ENCODE data around the gene CHST15. TPM values are rescaled to one million over a fixed set of nuclear protein-coding genes. Genes with fewer than 3 reads are reported as not detected.

The CHST15 gene
- total and polyA plus RNA-seq, 8 donors: 13.7 to 53.3 (median 17.1) TPM

DNA sequence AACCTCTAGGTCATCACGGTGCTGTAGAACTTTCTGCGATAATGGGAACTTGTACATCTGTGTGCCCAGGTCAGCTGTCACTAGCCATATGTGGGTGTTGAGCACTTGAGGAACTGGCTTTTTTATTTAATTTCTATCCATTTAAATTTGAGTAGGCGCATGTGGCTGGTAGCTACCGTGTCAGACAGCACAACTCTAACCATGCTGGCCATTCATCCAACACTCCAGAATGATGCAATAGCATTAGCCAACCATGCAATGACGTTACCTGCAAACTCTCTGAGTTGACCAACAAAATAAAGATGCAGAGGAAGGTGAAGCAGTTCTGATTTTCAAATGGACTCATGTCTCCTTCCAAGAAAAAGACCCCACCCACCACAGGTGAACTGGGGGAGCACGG lies 24.4 kb upstream of the CHST15 start:
- ATAC-seq (no peak), DNase-seq (no peak)
- Histone ChIP-seq H3K9me3 (no peaks in the 10 kb centered on the region), H3K4me1 (peaks cover 0 to 36% of the 10 kb centered on the region in 2 donors), H3K27ac (no peak overlapping the region), H3K4me3 (no peak overlapping the region), H3K27me3 (no peaks in the 10 kb centered on the region), H3K36me3 (no peaks in the 10 kb centered on the region)
- TF ChIP-seq, protein P1, sequence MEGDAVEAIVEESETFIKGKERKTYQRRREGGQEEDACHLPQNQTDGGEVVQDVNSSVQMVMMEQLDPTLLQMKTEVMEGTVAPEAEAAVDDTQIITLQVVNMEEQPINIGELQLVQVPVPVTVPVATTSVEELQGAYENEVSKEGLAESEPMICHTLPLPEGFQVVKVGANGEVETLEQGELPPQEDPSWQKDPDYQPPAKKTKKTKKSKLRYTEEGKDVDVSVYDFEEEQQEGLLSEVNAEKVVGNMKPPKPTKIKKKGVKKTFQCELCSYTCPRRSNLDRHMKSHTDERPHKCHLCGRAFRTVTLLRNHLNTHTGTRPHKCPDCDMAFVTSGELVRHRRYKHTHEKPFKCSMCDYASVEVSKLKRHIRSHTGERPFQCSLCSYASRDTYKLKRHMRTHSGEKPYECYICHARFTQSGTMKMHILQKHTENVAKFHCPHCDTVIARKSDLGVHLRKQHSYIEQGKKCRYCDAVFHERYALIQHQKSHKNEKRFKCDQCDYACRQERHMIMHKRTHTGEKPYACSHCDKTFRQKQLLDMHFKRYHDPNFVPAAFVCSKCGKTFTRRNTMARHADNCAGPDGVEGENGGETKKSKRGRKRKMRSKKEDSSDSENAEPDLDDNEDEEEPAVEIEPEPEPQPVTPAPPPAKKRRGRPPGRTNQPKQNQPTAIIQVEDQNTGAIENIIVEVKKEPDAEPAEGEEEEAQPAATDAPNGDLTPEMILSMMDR (IDR thresholded peaks at IDR 0.05): no peak
- intact Hi-C loops (cut with DNase I): no loop called here

DNA sequence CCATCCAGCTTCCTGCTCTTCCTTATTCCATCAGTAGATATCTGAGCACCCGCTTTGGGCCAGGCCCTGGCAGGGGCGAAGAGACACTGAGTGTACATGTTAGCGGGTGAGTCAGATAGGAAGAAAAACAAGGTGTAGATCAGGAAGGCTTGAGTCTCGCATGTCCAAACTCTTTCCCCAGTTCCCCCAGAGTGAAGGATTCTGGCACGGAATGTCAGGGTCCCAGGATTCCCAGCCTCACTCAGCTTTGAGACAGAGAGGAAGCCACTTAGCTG lies 24.1 kb upstream of the CHST15 start:
- DNase-seq: no peak
- intact Hi-C loops (cut with DNase I): no loop called here
- ATAC-seq: no peak
- TF ChIP-seq, protein P1 (IDR thresholded peaks at IDR 0.05): no peak
- Histone ChIP-seq H3K4me3 (no peak overlapping the region), H3K9me3 (no peaks in the 10 kb centered on the region), H3K27ac (no peak overlapping the region), H3K4me1 (peaks cover 0 to 36% of the 10 kb centered on the region in 2 donors), H3K27me3 (no peaks in the 10 kb centered on the region), H3K36me3 (no peaks in the 10 kb centered on the region)

DNA sequence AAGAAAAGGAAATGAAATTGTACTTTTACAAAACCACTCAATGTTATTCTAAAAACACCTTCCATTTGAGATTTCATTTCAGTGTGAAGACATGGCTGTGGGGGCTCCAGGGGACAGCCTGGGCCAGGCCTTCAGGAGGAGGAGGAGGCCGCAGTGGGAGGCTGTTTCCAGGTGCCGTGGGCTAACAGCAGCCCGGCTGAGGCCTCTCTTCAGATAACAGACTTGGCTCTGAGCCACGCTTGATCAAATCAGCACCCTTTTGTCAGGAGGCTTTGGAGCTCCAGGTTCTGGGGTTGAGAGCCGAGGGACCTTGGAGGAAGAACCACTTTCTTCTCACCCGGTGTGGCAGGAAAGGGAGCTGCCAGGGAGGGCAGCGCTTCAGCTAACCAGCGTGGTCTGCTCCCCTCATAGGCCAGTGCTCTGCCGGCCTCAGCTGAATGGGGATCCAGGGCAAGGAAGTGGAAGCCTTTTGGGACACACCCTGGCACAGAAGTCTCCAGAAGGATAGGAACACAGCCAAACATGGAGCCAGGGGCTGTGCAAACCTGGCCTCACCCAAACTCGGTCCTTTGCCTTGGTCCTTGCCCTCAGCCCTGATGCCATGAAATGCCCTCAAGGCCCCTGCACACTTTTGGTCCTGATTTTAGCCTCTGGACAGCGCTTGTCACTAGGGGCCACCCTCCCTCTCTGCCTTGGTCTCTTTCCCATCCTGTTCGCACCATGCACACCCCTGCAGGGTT lies 23.5 kb upstream of the CHST15 start:
- H3K4me1 ChIP-seq: peaks cover 0 to 36% of the 10 kb centered on the region in 2 donors
- H3K36me3 ChIP-seq: no peaks in the 10 kb centered on the region
- TF ChIP-seq, protein P1 (IDR thresholded peaks at IDR 0.05): no peak
- H3K4me3 ChIP-seq: no peak overlapping the region
- no peak overlapping the region for H3K27ac ChIP-seq
- no peaks in the 10 kb centered on the region for H3K9me3 ChIP-seq
- H3K27me3 ChIP-seq: no peaks in the 10 kb centered on the region
- no peak for ATAC-seq
- no peak for DNase-seq
- intact Hi-C loops (cut with DNase I): no loop called here

DNA sequence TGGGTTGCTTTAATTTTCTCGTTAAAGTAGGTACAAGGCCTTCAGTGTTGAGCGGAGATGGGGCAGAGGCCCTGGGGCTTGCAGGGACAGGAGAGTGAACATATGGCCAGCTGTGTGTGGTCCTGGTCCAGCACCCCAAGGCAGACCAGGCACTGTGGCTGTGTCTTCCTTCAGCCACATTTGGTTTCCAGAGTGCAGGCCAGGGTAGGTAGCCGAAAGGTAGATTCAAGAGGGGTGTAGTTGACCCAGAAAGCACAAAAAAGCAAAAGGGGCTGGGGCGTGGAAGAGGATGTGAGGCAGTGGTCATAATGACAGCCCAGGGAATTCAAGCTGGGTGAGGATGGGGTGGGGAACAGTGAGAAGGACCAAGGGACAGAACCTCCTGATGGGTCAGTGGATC lies 21.3 kb upstream of the CHST15 start:
- intact Hi-C loops (cut with DNase I): no loop called here
- ATAC-seq: no peak
- no peaks in the 10 kb centered on the region for H3K9me3 ChIP-seq
- peaks cover 0 to 32% of the 10 kb centered on the region in 2 donors for H3K4me1 ChIP-seq
- H3K4me3 ChIP-seq: no peak overlapping the region
- TF ChIP-seq, protein P1 (IDR thresholded peaks at IDR 0.05): no peak
- no peak for DNase-seq
- H3K27ac ChIP-seq: no peak overlapping the region
- H3K36me3 ChIP-seq: no peaks in the 10 kb centered on the region
- H3K27me3 ChIP-seq: peaks cover 0 to 1% of the 10 kb centered on the region in 2 donors

DNA sequence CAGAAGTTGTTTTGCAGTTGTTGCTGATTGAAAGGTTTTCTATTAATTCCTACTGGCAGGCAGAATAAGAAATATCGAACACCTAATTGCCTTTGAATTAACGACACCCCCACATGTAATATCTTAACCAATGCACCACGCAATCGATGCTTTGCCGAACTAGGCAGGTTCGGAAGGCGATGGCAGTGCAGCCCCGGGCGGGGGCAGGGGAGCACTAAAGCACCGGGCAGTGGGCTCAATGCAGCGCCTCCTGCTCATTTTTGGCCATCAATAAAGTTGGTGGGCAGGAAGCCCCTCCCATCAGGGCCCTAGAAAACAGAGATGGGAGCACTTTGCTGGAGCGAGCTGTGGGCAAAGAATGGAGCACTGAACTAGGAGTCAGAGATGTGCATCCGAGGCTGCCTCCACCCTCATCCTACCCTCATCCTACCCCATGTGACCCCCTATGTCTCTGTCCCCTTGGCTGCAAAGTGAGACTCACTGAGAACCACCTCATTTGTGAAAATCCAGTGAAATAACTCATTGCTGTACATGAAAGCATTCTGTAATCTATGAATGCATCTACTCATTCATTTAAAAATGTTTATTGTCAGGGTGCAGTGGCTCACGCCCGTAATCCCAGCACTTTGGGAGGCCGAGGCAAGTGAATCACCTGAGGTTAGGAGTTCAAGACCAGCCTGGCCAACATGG lies 19.6 kb upstream of the CHST15 start:
- DNase-seq (no peak), ATAC-seq (no peak)
- TF ChIP-seq, protein P1 (IDR thresholded peaks at IDR 0.05): no peak
- intact Hi-C loops (cut with DNase I): no loop called here
- Histone ChIP-seq H3K27ac (no peak overlapping the region), H3K4me1 (peaks cover 0 to 16% of the 10 kb centered on the region in 2 donors), H3K9me3 (no peaks in the 10 kb centered on the region), H3K27me3 (peaks cover 0 to 4% of the 10 kb centered on the region in 2 donors), H3K4me3 (no peak overlapping the region), H3K36me3 (no peaks in the 10 kb centered on the region)
